Urinary bladder (tissue), 4 donors: ENCODE results near the gene NBEA. TPM values are rescaled to one million over a fixed set of nuclear protein-coding genes. Genes with fewer than 3 reads are reported as not detected.

Experiments
- DNase-seq: peaks from one replicate; pipeline ENCODE4 v3.0.0-alpha.2; 2015; ENCODE audit errors: extremely low spot score
- H3K27ac ChIP-seq: one replicate; pipeline ENCODE4 v1.5.1; 2013; ENCODE audit warnings: low read depth, mild to moderate bottlenecking, moderate library complexity
- H3K36me3 ChIP-seq: one replicate; pipeline ENCODE4 v1.6.1; 2013; ENCODE audit warnings: mild to moderate bottlenecking, moderate library complexity; ENCODE audit not compliant: insufficient read depth
- H3K4me1 ChIP-seq: one replicate; pipeline ENCODE4 v1.6.1; 2013; ENCODE audit warnings: mild to moderate bottlenecking, moderate library complexity; ENCODE audit not compliant: insufficient read depth
- H3K4me3 ChIP-seq: one replicate; pipeline ENCODE4 v1.5.1; 2013; ENCODE audit warnings: low read depth, low read length
- WGBS: extraction: QIAGEN DNeasy Blood & Tissue Kit; methylation state at CpG from one replicate; pipeline ENCODE4 v1.1.7; 2013; 5-methylcytosine and 5-hydroxymethylcytosine counted together
- polyA plus RNA-seq: library from polyadenylated mRNA; stranded (reverse); fragments of 200-250 nt; gene quantifications from one replicate; pipeline ENCODE4 v1.2.3, GENCODE V29; 2013
- total RNA-seq: library from RNA; depleted of rRNA; stranded (reverse); fragments of >200 nt; gene quantifications from one replicate; pipeline ENCODE4 v1.2.3, GENCODE V29; 2014
- donor health status: healthy with polysubstance abuse.
- donor health status: healthy.

NBEA gene
- total and polyA plus RNA-seq, 2 donors: 16.9 to 84.3 TPM

DNA sequence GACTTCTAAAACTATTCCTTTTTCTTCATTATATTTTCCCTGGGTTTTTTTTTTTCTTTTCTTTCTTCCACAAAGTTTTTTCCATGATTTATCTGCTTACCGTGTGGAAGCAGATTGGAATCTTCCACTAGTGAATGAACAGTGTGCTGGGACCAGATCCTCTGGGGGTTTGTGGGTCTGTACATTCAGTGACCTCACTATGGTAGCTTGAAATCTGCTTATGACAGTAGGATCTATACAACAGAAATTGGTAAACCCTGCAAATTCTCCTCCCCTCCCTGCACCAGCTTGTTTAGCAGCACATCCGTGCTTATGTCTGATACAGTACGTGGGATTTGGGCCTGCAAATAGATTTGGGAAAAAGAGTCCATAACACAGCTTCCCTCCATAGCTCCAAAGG lies 560.4 kb downstream of the NBEA start:
- no peaks in the 10 kb centered on the region for H3K36me3 ChIP-seq
- 61% methylated on average over 3 of the region's 3 CpGs for WGBS
- no peaks in the 10 kb centered on the region for H3K4me1 ChIP-seq
- no peak overlapping the region for H3K4me3 ChIP-seq
- DNase-seq: no peak
- no peak overlapping the region for H3K27ac ChIP-seq

DNA sequence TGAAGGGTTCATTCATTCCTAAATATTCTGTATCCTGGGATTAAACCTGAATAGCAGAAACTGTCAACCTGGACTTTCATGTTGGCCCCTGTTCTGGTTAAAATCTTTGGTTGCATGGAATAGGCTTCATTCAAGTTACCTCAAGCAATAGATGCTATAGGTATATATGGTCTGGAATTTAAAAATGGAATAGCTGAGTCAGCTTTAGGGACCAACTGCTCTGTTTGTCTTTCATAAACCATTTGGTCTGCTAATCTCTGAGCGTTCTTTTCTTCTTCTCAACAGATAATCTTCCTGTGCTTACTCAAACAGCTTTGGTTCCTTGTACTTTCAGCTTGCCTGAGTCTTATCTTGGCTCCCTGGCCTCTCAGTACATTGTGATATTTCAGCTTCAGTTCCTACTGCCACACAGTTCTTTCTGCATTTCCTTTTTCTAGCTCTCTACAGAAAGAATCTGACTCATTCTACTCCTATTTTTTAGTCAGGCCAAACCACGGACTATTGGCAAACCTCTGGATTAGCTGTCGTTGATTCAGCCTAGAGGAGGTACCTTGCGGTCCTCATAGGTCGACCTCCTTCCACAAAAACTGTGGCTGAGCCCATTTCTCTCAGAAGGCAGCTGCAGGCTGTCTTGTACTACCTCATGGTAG lies 570.3 kb downstream of the NBEA start:
- H3K4me1 ChIP-seq: no peaks in the 10 kb centered on the region
- 43% methylated on average over 5 of the region's 5 CpGs for WGBS
- H3K27ac ChIP-seq: no peak overlapping the region
- H3K36me3 ChIP-seq: no peaks in the 10 kb centered on the region
- no peak overlapping the region for H3K4me3 ChIP-seq
- DNase-seq: no peak

DNA sequence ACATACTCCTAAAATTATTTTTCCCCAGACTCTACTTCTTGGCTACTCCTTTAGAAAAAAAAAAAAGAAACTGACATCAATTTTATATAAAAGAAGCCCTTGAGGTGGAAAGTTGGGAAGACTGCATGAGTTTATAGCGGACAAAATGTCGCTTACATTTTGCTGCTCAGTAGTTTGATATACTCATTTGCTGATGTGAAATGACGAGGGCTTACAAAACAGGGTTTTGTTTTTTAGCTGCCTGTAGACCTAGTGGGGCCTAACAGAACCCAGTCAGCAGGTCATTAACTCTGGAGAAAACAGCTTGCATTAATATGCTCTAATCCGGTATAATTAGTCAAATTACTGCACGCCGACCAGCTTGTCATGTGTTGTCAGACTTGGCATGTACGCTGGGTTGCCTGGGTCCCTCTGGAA lies 572.0 kb downstream of the NBEA start:
- Histone ChIP-seq H3K36me3 (no peaks in the 10 kb centered on the region), H3K27ac (no peak overlapping the region), H3K4me1 (no peaks in the 10 kb centered on the region), H3K4me3 (no peak overlapping the region)
- 90% methylated on average over 7 of the region's 7 CpGs for WGBS
- DNase-seq: no peak

DNA sequence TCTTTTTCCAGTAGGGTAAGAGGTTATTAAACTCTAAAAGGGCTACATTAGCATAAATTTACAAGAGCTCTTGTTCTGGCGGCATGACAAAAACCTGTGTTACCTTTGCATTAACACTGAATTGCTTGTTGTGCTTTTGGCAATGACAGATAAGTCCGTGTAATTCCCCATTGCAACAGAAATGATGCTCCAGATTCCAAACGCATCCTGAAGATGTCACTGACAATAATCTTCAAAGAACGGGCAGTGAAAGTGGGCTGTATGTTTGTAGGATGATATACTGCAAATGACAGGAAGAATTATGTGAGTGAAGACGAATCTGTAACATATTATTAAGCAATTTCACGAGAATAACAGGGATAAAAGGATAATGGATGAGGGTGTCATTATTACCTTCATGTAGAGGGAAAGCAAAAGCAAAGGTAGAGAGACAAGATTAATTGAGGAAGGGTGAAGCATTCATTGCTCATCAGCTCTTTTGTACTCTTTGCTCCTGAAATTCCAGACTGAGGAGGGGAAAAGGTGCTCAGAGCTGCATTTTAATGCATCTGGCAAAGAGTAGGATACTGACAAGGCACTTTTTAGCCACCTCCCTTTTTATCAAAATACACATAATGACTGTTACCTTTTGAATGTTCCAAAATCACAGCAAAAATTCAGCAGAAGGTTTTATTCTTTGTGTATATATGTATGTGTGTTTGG lies 572.9 kb downstream of the NBEA start:
- Histone ChIP-seq H3K4me3 (no peak overlapping the region), H3K4me1 (no peaks in the 10 kb centered on the region), H3K36me3 (no peaks in the 10 kb centered on the region), H3K27ac (no peak overlapping the region)
- WGBS: 73% methylated on average over 6 of the region's 6 CpGs
- no peak for DNase-seq

DNA sequence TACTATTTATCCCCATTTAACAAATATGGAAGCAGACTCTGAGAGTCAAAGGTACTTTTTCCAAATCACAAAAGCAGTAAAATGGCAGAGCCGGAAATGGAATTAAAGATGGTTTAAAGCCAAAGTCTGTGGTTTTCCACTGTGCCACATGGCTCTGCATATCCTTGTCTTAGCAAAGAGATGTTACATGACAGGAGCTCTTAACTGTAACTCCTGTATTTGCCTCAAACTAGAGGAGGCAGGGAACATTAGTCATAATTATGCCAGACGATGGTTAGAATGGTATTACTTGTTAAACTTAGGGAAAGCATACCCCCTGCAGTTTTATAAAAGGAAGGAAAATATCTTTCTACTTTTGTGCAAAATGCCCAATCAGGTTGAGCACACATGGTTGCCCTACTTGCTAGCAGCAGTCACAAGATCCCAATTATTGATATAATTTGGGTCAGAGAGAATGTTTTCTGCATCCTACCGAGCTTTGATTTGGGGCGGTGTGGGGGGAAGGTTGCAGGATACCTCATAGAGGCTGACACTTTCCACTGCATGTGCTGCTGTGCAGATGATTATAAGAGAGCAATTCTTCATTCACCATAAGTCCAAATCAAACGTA lies 576.4 kb downstream of the NBEA start:
- Histone ChIP-seq H3K36me3 (no peaks in the 10 kb centered on the region), H3K27ac (no peak overlapping the region), H3K4me3 (no peak overlapping the region), H3K4me1 (no peaks in the 10 kb centered on the region)
- DNase-seq: no peak
- 92% methylated on average over 5 of the region's 5 CpGs for WGBS

DNA sequence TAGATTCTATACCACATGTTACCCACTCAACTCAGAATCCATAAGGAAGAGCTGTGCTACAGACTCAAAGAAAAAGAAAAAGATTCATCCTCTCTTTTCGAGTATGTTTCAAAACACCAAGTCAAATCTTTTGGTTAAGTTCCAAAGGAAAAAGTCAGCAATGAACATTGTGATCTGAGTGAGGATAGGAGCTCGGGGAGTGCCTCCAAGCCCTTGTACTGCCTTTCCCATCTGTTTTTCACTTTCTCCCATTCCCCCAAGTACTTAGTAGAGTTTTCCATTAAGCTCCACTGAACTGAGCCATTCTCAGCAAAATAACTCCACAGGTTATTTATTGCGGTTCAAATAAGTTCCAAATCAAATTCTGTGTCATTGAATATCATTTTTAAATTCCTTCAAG lies 582.1 kb downstream of the NBEA start:
- Histone ChIP-seq H3K4me1 (no peaks in the 10 kb centered on the region), H3K27ac (no peak overlapping the region), H3K36me3 (no peaks in the 10 kb centered on the region), H3K4me3 (no peak overlapping the region)
- DNase-seq: no peak
- 70% methylated on average over 3 of the region's 3 CpGs for WGBS

DNA sequence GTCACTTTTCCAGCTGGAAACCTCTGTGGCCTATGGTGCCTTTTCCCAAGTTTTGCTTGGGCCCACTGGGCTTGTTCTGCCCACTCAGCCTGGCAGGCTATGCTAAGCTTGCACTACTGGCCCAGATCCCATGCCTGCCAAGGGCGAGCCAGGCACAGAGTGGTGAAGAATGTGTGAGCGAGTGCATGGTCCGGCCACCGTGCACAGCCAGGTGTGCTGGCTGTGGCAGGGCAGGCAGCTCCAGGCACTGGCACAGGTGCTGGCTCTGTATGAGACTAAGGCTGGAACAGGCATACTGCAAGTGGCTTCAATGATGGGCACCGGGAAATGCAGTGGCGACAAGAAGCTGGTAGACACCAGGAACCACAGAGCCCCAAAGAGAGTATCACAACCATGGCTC lies 584.5 kb downstream of the NBEA start:
- H3K27ac ChIP-seq: no peak overlapping the region
- WGBS: 98% methylated on average over 6 of the region's 6 CpGs
- DNase-seq: no peak

DNA sequence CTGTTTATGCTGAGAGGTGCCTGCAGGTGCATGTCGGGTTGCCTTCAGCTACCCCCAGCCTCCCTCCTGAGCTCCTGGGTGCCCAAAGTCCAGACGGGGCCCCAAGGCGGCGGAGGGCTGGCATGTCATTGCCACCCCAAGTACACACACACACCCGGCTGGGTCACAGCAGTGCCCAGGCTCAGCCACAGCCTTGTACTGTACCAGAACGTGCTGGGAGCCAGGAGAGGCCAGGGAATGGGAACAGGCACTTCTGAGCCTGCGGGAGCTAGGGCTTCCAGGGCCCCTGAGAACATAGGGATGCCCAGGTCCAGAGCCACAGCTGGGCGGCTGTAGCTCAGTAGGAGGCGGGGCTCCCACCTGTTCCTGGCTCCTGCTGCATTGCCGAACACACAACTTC lies 585.4 kb downstream of the NBEA start:
- DNase-seq: no peak
- Histone ChIP-seq H3K4me1 (no peaks in the 10 kb centered on the region), H3K27ac (no peak overlapping the region), H3K4me3 (no peak overlapping the region), H3K36me3 (no peaks in the 10 kb centered on the region)
- 97% methylated on average over 10 of the region's 10 CpGs for WGBS

More for the DNA sequence above, 584.5 kb downstream of the NBEA start:
- Histone ChIP-seq H3K4me1 (no peaks in the 10 kb centered on the region), H3K4me3 (no peak overlapping the region), H3K36me3 (no peaks in the 10 kb centered on the region)

DNA sequence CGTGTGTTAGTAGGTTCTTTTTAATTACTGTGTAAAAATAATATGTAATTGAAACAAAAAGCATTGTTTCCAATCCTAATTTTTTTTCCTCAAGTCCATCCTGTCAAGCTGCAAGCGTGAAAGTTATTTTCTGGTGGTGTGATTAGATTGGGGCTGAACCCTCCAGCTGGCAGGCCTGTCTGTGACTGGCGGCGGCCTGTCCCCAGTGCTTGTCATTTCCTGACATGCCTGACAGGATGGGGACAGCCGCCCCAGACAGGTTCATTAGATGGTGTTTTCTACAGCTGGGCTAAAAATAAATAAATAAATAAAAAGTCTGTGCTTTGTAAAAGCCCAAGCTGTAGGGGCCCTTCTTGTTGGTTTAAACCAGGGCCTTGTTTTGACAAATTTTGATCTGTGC lies 588.1 kb downstream of the NBEA start:
- Histone ChIP-seq H3K4me3 (no peak overlapping the region), H3K4me1 (no peaks in the 10 kb centered on the region), H3K27ac (no peak overlapping the region), H3K36me3 (no peaks in the 10 kb centered on the region)
- DNase-seq: no peak
- WGBS: 90% methylated on average over 5 of the region's 5 CpGs

DNA sequence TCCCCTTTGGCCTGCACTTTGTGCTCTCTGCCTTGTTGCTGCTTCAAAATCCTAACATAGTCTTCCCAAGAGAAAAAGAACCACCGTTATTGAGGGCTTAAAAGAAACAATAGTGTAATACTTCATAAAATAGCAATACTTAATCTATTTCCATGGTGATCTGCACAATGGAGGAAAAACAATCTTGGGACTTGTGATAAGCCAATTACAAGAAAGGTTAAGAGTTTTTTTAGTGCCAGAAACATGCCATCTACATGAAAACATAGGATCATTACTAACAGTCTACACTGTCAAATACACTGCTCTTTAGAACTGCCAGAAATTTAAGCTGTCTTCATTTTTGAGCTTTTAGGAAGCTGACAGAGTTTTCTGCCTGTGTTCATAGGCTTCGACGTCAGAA lies 588.5 kb downstream of the NBEA start:
- Histone ChIP-seq H3K4me1 (no peaks in the 10 kb centered on the region), H3K4me3 (no peak overlapping the region), H3K27ac (no peak overlapping the region), H3K36me3 (no peaks in the 10 kb centered on the region)
- 76% methylated on average over 3 of the region's 3 CpGs for WGBS
- DNase-seq: no peak

DNA sequence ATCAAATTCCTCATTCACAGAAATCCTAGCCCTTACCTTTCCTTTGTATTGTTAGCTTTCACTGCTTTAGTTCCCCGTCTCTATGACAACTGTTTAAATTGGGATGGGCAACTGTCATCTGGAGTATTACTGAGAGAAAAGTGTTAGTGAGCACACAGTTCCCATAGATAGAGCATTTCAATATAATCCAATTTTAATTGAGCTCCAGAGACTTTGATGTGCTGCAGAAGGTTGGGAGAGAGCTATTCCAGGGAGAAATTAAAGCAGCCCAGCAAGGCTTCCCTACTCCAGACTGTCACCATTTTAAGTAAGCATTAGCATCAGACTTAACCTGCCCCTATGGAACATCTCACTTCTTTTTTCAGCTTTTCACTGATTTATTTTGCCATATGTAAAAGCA lies 589.5 kb downstream of the NBEA start:
- Histone ChIP-seq H3K27ac (no peak overlapping the region), H3K4me3 (no peak overlapping the region), H3K36me3 (no peaks in the 10 kb centered on the region), H3K4me1 (no peaks in the 10 kb centered on the region)
- no peak for DNase-seq
- WGBS: 92% methylated on average over 1 of the region's 1 CpG

DNA sequence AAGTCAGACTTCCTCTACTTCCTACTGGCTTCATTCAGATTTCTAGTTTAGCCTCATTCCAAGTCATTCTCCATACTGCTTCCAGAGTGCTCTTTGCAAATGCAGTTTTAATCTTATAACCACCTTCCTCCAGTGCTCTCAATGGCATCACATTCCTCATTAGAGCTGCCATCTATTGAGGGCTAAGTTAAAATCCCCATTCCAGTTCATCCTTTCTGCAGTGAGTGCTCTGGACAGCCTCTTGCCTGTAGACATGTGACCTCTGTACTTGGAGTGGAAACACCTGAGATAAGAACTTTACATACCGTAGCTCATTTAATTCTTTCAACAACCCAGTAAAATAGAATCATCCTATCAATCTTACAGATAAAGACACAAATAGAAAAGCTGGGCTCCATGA lies 592.3 kb downstream of the NBEA start:
- no peaks in the 10 kb centered on the region for H3K4me1 ChIP-seq
- H3K27ac ChIP-seq: no peak overlapping the region
- H3K36me3 ChIP-seq: no peaks in the 10 kb centered on the region
- H3K4me3 ChIP-seq: no peak overlapping the region
- DNase-seq: no peak
- 60% methylated on average over 1 of the region's 1 CpG for WGBS

DNA sequence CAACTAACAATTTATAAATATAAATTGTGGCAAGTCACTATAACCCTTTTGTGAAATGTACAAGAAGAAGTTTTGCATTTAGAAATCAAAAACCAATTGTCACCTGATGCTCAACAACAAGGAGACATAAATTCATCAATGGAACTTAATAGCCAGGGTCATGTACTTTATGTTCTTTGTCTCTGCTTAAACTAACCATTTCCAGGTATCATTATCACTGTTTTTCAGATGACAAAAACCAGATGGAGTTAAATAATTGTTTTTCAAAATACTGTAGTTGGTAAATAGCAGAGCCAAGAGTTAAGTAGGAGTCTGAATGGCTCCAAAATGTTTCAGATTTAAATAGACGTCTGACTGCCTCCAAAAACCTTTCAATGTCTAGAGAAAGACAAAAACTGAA lies 606.7 kb downstream of the NBEA start:
- DNase-seq: no peak
- WGBS: 73% methylated on average over 1 of the region's 1 CpG
- Histone ChIP-seq H3K4me3 (no peak overlapping the region), H3K4me1 (no peaks in the 10 kb centered on the region), H3K27ac (no peak overlapping the region), H3K36me3 (no peaks in the 10 kb centered on the region)

DNA sequence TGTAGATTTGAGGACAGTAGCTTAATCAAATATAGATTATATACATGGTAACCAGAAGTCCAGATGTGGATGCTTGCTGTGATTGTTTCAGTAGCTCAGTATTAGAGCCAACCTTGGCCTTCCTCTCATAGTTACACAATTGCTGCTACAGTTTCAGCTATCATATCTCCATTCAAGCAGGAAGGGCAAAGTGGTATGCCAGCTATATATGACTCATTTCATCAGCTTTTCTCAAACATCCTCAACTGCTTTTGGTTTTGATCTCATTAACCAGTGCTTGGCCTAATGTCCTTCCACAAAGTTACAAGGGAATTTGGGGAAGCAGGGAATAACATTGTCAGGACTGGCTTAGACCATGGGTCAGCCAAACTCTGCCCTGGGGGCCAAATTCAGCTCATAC lies 607.4 kb downstream of the NBEA start:
- no peaks in the 10 kb centered on the region for H3K36me3 ChIP-seq
- H3K4me3 ChIP-seq: no peak overlapping the region
- H3K4me1 ChIP-seq: no peaks in the 10 kb centered on the region
- no peak overlapping the region for H3K27ac ChIP-seq
- DNase-seq: no peak
